Stomach (tissue), 4 donors: Measurements from ENCODE around the gene RANBP17.

Experiments
- EP300 ChIP-seq: sonication (generic); formaldehyde crosslinking; IDR thresholded peaks from one replicate; pipeline ENCODE4 v1.6.1; 2017; ENCODE audit warnings: antibody characterized with exemption
- POLR2A ChIP-seq, 4 donors: fragments of 450-650 bp; IDR thresholded peaks; one replicate each; pipeline ENCODE4 v1.6.1; 2016; ENCODE audit warnings: antibody characterized with exemption in 4 of 4, control low read depth in 2 of 4, mild to moderate bottlenecking in 1 of 4, moderate library complexity in 1 of 4
- POLR2AphosphoS5 ChIP-seq, 3 donors: sonication (generic); formaldehyde crosslinking; IDR thresholded peaks; one replicate each; pipeline ENCODE4 v1.6.1; 2016; ENCODE audit warnings: antibody characterized with exemption in 3 of 3
- TF ChIP-seq, protein P1 (sequence below), 7 experiments: fragments of 450-650 bp in 4 of 7; fragments of 200-600 bp in 3 of 7; sonication (generic) in 3 of 7; IDR thresholded peaks; one replicate each; pipeline ENCODE4 v1.5.1; 2016 to 2019; ENCODE audit warnings: antibody characterized with exemption in 7 of 7, control low read depth in 2 of 7, mild to moderate bottlenecking in 1 of 7

- TF ChIP-seq POLR2A (IDR thresholded peaks at IDR 0.05), result no peak
- no peak for TF ChIP-seq POLR2AphosphoS5 (IDR thresholded peaks at IDR 0.05)
- TF ChIP-seq, protein P1, sequence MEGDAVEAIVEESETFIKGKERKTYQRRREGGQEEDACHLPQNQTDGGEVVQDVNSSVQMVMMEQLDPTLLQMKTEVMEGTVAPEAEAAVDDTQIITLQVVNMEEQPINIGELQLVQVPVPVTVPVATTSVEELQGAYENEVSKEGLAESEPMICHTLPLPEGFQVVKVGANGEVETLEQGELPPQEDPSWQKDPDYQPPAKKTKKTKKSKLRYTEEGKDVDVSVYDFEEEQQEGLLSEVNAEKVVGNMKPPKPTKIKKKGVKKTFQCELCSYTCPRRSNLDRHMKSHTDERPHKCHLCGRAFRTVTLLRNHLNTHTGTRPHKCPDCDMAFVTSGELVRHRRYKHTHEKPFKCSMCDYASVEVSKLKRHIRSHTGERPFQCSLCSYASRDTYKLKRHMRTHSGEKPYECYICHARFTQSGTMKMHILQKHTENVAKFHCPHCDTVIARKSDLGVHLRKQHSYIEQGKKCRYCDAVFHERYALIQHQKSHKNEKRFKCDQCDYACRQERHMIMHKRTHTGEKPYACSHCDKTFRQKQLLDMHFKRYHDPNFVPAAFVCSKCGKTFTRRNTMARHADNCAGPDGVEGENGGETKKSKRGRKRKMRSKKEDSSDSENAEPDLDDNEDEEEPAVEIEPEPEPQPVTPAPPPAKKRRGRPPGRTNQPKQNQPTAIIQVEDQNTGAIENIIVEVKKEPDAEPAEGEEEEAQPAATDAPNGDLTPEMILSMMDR (IDR thresholded peaks at IDR 0.05), result peak in 5 of 7 experiments; percentile 12 to 38 (median 17)
- no peak for TF ChIP-seq EP300
Measured at GRCh38 chr5:171336521-171337209, 474.8 kb downstream of the RANBP17 start.
